PC-3 (cell line): ENCODE measurements around the gene DIP2C. TPM values are rescaled to one million over a fixed set of nuclear protein-coding genes. Genes with fewer than 3 reads are reported as not detected.

Experiments
- ATAC-seq: fragments of 200-7000 bp; cut with Tn5 transposase; 2 replicates; pipeline ENCODE4 v1.9.1; 2020; ENCODE audit warnings: mild to moderate bottlenecking, moderate library complexity
- BruUV-seq: library from RNA; stranded (reverse); fragments of 400-500 nt; replicated peaks from 2 replicates; lab custom pipeline; 2021; lab: Mats Ljungman, UMichigan
- CTCF ChIA-PET: fragments of 300-600 bp; sonication (Branson Sonifier 250); formaldehyde crosslinking; loops from one replicate; lab custom pipeline; 2022; ENCODE audit warnings: antibody characterized with exemption; lab: Charles Lee
- POLR2A ChIA-PET: fragments of 300-600 bp; sonication (Branson Sonifier 250); formaldehyde crosslinking; loops from one replicate; lab custom pipeline; 2022; ENCODE audit warnings: antibody characterized with exemption; ENCODE audit not compliant: unreplicated experiment; lab: Charles Lee
- DNase-seq: peaks from one replicate; pipeline ENCODE4 v3.0.0-alpha.2; 2015
- H2AFZ ChIP-seq: fragments of 300-600 bp; sonication (generic); 2 replicates; pipeline ENCODE4 v1.6.0; 2016; ENCODE audit warnings: antibody characterized with exemption, low read length
- H3F3A ChIP-seq: fragments of 300-600 bp; sonication (generic); one replicate; pipeline ENCODE4 v1.6.0; 2017; ENCODE audit warnings: antibody characterized with exemption, low read length, control low read depth, mild to moderate bottlenecking; ENCODE audit not compliant: unreplicated experiment
- H3K27ac ChIP-seq: fragments of 300-600 bp; sonication (generic); 2 replicates; pipeline ENCODE4 v1.5.1; 2016; ENCODE audit warnings: mild to moderate bottlenecking, low read length
- H3K27me3 ChIP-seq: fragments of 300-600 bp; sonication (generic); 2 replicates; pipeline ENCODE4 v1.6.1; 2016; ENCODE audit warnings: low read length, mixed read lengths
- H3K36me3 ChIP-seq: fragments of 300-600 bp; sonication (generic); 2 replicates; pipeline ENCODE4 v1.6.1; 2016; ENCODE audit warnings: low read depth, mixed run types, low read length, mixed read lengths
- H3K4me1 ChIP-seq: fragments of 300-600 bp; sonication (generic); 2 replicates; pipeline ENCODE4 v1.5.1; 2016; ENCODE audit warnings: low read length; ENCODE audit not compliant: insufficient read depth
- H3K4me2 ChIP-seq: fragments of 300-600 bp; sonication (generic); 2 replicates; pipeline ENCODE4 v1.6.0; 2016; ENCODE audit warnings: low read length
- H3K4me3 ChIP-seq: fragments of 300-600 bp; sonication (generic); 2 replicates; pipeline ENCODE4 v1.5.1; 2016; ENCODE audit warnings: mild to moderate bottlenecking, low read length, mixed read lengths
- H3K79me2 ChIP-seq: fragments of 300-600 bp; sonication (generic); 2 replicates; pipeline ENCODE4 v1.6.1; 2017; ENCODE audit warnings: low read length, mixed read lengths
- H3K9ac ChIP-seq: fragments of 300-600 bp; sonication (generic); 2 replicates; pipeline ENCODE4 v1.6.0; 2016; ENCODE audit warnings: mild to moderate bottlenecking, low read length
- H3K9me2 ChIP-seq: fragments of 300-600 bp; sonication (generic); replicated peaks from 2 replicates; pipeline ENCODE4 v1.6.1; 2016; ENCODE audit warnings: mixed run types, low read length, mixed read lengths
- H3K9me3 ChIP-seq: fragments of 300-600 bp; sonication (generic); 2 replicates; pipeline ENCODE4 v1.6.1; 2016; ENCODE audit warnings: low read length, mixed read lengths
- H4K20me1 ChIP-seq: fragments of 300-600 bp; sonication (generic); 2 replicates; pipeline ENCODE4 v1.6.1; 2016; ENCODE audit warnings: low read length, mixed read lengths
- CTCF ChIP-seq: fragments of 300-600 bp; sonication (generic); conservative IDR thresholded peaks from 2 replicates; pipeline ENCODE4 v1.5.1; 2017; ENCODE audit warnings: antibody characterized with exemption, low read depth, mild to moderate bottlenecking, low read length
- EZH2 ChIP-seq: fragments of 300-600 bp; sonication (generic); IDR thresholded peaks from one replicate; pipeline ENCODE4 v1.6.1; 2017; ENCODE audit warnings: antibody characterized with exemption, mild to moderate bottlenecking, low read length; ENCODE audit not compliant: unreplicated experiment
- EZH2phosphoT487 ChIP-seq: fragments of 300-600 bp; sonication (generic); IDR thresholded peaks from 2 replicates; pipeline ENCODE4 v1.6.1; 2018; ENCODE audit warnings: mild to moderate bottlenecking, antibody characterized with exemption, low read length, borderline replicate concordance
- intact Hi-C: fragments of 100-400 bp; cut with micrococcal nuclease; formaldehyde crosslinking; loops from 2 replicates; pipeline ENCODE4 v1.9.0; 2023
- total RNA-seq: library from RNA; depleted of rRNA; stranded (reverse); fragments of >200 nt; gene quantifications from 2 replicates; pipeline ENCODE4 v1.2.3, GENCODE V29; 2014

The DIP2C gene
- total RNA-seq, 1 experiment from 2014 or later, result 3.1 TPM

GRCh38 chr10:656883-657282, 32.6 kb downstream of the DIP2C start:
- BruUV-seq, result no TSS peak
- Histone ChIP-seq H3K4me3 (no peak overlapping the region), H3K36me3 (no peaks in the 10 kb centered on the region), H4K20me1 (no peaks in the 10 kb centered on the region), H3K4me1 (no peaks in the 10 kb centered on the region), H3F3A (no peaks in the 10 kb centered on the region), H3K27ac (no peak overlapping the region), H3K27me3 (no peaks in the 10 kb centered on the region), H2AFZ (no peak overlapping the region), H3K79me2 (no peaks in the 10 kb centered on the region), H3K9me2 (no peaks in the 10 kb centered on the region), H3K4me2 (no peak overlapping the region), H3K9ac (no peak overlapping the region), H3K9me3 (no peaks in the 10 kb centered on the region)
- no peak for ATAC-seq
- intact Hi-C loops, result no loop called here
- POLR2A ChIA-PET, result no interaction called here
- DNase-seq, result no peak
- TF ChIP-seq EZH2phosphoT487 (no peak), EZH2 (no peak), CTCF (no peak)
- CTCF ChIA-PET, result no interaction called here

GRCh38 chr10:655184-655583, 34.3 kb downstream of the DIP2C start:
- Histone ChIP-seq H3F3A (no peaks in the 10 kb centered on the region), H4K20me1 (no peaks in the 10 kb centered on the region), H3K36me3 (no peaks in the 10 kb centered on the region), H2AFZ (no peak overlapping the region), H3K4me3 (no peak overlapping the region), H3K4me1 (no peaks in the 10 kb centered on the region), H3K9ac (no peak overlapping the region), H3K9me2 (no peaks in the 10 kb centered on the region), H3K27me3 (no peaks in the 10 kb centered on the region), H3K27ac (no peak overlapping the region), H3K79me2 (no peaks in the 10 kb centered on the region), H3K4me2 (no peak overlapping the region), H3K9me3 (no peaks in the 10 kb centered on the region)
- intact Hi-C loops, result no loop called here
- no peak for TF ChIP-seq EZH2
- no peak for TF ChIP-seq EZH2phosphoT487
- no peak for TF ChIP-seq CTCF
- no peak for DNase-seq
- ATAC-seq, result no peak
- no TSS peak for BruUV-seq
- POLR2A ChIA-PET, result no interaction called here
- CTCF ChIA-PET, result no interaction called here

GRCh38 chr10:654647-654996, 34.8 kb downstream of the DIP2C start:
- Histone ChIP-seq H3K27me3 (no peaks in the 10 kb centered on the region), H3K4me3 (no peak overlapping the region), H3K9ac (no peak overlapping the region), H3F3A (no peaks in the 10 kb centered on the region), H3K27ac (no peak overlapping the region), H3K9me2 (no peaks in the 10 kb centered on the region), H4K20me1 (no peaks in the 10 kb centered on the region), H3K36me3 (no peaks in the 10 kb centered on the region), H3K79me2 (no peaks in the 10 kb centered on the region), H3K4me1 (no peaks in the 10 kb centered on the region), H3K9me3 (no peaks in the 10 kb centered on the region), H3K4me2 (no peak overlapping the region), H2AFZ (no peak overlapping the region)
- ATAC-seq (no peak), DNase-seq (no peak)
- CTCF ChIA-PET, result no interaction called here
- no peak for TF ChIP-seq CTCF
- no TSS peak for BruUV-seq
- intact Hi-C loops, result no loop called here
- POLR2A ChIA-PET, result no interaction called here
